Measurements from ENCODE around the gene FAM168A.
"Not testable (repeated sequence)": the region's sequence is repeated elsewhere in the genome, so short reads cannot be mapped to it uniquely, and the experiment has no call there.

The FAM168A gene

DNA sequence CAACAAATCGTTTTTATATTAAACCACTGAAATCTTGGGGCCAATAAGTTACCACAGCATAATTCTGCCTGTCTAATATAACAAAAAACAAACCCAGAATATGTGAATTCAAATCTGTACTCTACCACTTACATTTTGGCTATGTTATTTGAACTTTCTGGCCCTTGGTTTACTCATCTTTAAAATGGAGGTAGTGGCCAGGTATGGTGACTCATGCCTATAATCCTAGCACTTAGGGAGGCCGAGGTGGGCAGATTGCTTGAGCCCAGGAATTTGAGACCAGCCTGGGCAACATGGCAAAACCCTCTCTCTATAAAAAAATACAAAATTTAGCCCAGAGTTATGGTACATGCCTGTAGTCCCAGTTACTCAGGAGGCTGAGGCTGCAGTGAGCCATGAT is 84.2 kb downstream of the FAM168A start:
- no peak for DNase-seq

DNA sequence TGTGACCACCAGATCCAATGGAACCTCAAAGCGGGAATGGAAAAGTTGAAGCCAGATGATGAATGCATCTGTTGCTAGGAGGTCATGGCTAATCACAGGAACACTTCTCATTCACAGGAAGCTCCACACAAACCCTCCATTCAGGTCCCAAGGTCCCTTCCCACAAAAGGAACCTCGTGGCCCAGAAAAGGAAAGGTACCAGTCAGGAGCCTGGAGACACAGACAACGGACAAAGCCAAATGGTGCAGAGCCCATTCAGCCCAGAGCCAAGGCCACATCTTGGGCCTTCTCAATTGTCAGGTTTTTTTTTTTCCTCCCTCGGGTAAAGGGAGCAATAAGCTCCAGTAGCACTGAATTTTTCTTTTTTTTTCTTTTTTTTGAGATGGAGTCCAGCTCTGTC is 87.0 kb downstream of the FAM168A start:
- DNase-seq = no peak

DNA sequence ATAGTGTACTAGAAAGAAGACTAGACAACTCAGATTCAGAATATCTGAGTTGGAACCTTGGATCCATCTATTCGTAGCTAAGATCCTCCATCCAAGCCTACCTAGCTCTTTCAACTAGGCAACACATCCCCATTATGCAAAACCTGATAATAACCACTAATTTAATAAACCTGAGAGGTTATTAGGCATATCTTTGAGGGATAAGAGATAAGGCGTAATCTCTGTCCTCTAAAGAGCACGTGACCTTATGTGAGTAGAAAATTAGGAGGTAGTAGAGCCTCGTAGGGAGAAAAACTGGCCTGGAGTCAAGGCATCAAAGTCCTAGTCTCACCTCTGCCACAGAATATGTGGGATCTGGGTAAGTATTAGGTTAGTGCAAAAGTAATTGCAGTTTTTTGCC is 87.8 kb downstream of the FAM168A start:
- DNase-seq = no peak

DNA sequence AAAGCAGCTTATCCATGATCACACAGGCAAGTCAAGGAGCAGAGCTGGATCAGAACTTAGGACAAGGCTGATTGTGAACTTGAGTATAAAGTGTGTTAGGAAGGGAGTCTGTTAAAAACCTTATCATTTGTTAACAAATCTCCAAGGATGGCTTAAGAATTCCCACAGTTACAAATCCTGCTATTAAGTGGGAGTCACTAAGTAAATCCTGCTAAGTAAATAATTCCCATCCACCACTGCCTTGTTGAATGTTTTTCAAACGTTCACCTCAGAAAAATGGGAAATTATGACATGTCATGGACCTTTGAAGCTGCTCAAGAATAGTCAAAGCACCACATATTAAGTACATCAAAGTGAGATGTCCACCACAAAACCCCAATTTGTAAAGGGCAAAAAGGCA is 88.7 kb downstream of the FAM168A start:
- DNase-seq = no peak

DNA sequence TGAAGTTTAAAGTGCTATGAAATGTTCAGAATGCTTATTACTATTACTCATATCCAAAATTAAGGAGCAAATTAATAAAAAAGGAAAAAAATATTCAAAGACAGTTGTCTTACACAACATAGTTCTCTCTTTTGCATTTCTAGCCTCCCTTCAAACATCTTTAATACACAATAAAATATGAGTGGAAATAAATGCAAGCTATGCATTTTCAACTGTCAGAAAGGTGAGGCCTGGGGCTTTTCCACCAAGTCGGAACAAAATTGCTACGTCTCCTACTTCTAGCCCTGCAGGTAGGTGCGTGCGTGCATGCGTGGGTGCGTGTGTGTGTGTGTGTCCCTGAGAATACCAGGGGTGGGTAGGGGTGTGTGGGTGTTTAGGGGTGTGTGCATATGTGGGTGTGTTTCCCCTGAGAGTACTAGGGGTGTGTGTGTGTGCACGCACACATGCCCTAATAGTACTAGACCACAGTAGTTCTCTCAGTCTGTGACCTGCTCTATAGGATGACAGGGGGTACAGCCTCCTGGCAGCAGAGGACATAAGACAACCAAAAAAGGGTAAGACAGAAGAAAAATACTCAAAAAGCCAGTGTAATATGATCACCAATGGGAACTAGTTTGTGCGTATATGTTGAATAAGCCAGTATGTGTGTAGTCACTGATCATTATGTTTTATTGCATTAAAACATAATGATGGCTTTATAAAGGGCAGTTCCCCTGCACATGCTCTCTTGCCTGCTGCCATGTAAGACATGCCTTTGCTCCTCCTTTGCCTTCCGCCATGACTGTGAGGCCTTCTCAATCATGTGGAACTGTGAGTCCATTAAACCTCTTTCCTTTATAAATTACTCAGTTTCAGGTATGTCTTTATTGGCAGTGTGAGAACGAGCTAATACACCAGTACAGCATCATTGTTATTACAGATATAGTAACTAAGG is 89.4 kb downstream of the FAM168A start:
- no peak for DNase-seq

DNA sequence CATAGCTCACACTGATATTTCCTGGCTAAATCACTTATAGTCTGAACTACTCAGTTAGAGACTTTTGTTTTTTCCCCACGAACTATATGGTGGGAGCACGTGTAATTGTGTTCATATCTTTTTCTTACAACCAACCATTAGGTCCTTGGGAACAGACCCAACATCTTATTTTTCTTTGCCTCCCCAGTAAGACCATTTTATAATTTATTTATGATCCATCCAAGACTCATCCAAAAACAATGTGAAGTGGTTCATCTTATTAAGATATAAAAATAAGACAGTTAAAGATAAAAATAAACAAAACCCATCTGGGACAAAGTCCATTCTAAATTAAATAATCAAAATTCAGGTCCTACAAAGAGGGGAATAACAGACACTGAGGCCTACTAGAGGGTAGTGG is 90.8 kb downstream of the FAM168A start:
- DNase-seq = no peak

DNA sequence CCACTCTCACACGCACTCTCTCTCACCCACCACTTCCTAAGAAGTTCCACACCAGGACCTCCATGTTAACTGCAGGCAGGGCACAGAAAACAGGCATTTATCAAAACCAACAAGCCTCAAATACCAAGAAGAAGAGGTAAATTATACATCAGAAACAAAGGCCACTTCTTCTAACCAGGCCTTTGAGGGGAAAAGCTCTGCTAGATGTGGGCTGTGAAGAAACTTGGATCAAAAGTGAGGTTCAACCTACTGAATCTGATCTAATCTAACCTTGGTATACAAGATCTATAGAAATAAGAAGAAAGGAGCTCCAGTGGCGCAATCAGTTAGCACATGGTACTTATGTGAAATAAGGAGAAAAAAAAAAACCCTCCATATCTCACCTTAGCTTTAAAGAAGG is 91.9 kb downstream of the FAM168A start:
- no peak for DNase-seq

DNA sequence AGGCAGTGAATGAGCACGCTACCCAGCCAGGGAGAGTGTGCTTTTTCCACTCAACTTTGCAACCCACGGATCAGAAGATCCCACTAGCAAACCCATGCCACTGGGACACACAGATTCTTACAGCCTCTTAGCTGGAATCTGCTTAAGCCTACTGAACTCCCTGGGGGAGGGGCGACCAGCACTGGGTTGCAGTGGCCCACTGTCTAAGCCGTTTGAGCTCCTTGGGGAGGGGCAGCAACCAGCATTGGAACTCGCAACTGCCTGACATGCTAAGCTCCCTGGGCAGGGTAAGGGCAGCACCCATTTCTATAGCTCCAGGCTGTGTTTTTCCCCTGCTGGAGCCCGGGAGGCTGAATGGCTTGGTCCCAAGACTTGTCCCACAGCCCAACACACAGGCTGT is 99.6 kb downstream of the FAM168A start:
- no peak for DNase-seq

DNA sequence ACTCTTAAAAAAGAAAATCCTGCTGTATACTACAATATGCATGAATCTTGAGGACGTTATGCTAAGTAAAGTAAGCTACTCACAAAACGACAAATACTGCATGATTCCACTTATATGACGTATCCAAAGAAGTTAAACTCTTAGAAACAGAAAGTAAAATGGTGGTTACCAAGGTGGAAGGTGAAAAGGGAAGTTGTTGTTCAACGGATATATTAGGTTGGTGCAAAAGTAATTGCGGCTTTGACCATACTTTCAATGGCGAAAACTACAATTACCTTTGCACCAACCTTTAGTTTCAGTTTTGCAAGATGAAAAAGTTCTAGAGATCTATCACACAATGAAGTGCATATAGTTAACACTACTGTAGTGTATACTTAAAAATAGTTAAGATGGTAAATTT is 101.8 kb downstream of the FAM168A start:
- DNase-seq = no peak

DNA sequence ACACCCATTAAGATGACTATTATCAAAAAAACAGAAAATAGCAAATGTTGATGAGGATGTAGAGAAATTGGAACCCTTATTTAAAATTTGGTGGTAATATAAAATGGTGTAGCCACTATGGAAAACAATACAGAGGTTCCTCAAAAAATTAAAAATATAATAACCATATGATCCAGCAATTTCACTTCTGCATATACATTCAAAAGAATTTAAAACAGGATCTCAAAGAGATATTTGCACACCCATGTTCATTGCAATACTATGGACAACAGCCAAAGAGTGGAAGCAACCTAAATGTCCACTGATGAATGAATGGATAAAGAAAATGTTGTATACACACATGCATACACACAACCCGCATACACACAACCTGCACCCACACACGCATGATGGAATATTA is 102.2 kb downstream of the FAM168A start:
- no peak for DNase-seq

DNA sequence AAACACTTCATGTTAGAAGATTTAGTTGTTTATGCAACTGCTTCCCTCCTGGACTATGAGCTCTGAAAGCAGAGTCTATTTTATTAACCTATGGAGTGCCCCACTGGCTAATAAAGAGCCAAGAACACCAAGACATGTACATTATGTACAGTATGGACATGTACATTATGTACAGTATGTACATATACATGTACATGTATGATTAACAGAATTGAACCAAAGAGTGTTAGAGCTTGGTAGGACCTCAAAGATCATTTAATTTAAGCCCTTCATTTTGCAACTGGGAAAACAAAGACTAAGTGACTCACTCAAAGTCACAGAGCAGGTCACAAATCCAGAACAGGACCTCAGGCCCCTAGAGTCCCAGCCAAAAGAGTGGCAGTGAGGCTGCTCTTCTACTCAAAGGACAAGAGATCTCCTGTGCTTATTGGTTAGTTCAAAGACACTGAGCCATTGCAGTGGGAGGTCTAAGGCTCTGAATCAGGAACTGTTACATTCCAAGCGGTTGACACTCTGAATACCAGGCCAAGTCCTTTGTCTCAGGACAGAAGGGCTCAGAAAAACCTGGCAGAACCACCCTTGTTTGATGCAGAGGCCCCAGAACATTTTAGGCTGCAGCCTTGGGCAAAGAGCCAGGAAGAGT is 103.8 kb downstream of the FAM168A start:
- DNase-seq = no peak

DNA sequence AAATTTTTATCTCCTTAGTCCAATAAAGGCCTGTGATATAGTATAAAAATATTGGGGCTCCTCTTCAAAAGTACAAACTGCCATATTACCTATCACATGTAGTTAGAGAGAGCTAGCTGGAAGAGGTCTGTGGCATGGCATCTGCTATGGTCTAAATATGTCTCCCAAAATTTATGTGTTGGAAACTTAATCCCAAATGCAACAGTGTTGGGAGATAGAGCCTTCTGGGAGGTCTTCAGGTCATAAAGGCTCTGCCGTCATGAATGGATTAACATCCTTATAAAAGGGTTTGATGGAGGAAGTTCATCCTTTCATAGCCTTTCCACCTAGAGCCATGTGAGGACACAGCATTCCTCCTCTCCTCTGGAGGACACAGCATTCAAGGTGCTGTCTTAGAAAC is 116.3 kb downstream of the FAM168A start:
- DNase-seq = no peak

DNA sequence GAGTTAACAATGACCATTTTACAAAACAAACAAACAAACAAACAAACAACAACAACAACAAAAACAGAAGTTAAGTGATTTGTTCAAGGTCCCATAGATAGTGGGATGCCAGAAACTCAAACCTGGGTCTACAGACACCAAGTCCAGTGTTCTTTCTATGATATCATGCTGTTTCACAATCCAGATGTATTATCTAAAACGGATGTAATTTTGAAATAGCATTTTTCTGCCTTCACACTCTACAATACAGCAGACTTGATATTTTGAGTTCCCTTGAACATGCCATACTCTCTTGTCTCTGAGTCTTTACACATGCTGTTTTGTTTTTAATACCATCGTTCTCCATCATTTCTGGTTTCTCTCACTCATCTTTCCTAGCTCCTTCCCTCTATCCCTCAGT is 117.2 kb downstream of the FAM168A start:
- no peak for DNase-seq

DNA sequence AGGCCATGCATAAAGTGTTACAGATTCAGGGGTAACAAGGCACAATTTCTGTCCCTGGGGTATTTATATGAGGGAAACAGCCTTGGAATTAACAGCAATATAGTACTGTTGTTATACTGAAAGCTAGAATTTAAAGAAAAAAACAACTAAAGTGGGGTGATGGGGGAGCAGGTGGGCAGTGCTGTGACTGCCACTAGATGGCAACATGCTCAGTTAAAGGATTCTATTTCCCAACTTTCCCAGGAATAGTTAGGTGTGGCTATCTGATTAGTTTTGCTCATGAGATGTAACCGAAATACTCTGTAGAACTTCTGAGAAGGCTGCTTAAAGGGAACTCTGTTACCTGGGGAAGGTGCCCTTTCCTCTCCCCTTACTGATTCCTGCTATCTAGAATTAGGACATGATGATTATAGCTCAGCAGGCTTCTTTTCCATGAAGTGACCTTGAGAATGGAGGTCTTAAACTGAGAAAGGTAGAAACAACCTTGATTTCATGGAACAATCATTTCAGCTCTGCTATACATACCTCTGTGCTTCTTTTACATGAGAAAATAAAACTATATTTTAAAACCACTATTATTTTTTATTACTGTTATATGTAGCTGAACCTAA is 119.1 kb downstream of the FAM168A start:
- DNase-seq = no peak

DNA sequence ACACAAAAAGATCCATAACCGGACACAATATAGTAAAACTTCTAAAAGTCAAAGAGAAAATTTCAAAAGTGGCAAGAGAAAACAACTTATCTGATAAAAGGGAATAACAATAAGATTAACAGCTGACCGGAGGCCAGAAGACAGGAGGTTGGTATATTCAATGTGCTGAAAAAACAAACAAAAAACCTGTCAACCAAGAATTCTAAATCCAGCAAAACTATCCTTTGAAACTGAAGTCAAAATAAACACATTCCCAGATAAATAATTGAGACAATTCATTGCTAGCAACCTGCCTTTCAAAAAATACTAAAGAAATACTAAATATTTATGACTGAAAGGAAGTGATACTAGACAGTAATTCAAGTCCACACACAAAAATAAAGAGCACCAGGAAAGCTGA is 120.4 kb downstream of the FAM168A start:
- no peak for DNase-seq

DNA sequence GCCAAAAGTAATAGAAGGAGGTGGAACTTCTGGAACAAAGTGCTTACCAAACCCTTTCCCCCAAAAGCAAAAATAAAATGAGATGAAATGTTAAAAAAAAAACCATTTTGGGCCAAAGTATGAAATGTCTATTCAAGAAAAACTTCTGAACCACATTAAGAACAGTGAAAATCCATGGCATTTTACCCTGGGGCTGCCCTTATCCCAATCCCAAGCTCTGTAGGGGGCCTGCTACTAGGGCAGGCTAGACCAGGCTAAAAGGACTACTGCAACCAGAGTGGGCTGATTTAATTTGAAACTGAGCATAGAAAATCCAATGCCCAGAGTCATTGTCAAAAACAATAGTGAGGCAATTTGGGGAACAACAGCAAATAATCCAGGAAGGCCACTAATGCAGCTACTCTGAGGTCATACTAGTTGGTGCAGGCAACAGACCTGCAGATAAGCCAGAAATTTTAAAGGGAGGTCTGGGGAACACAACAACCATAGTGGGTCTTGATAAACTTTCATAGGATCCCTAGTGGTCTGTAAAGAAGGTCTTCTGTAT is 122.3 kb downstream of the FAM168A start:
- DNase-seq = no peak

DNA sequence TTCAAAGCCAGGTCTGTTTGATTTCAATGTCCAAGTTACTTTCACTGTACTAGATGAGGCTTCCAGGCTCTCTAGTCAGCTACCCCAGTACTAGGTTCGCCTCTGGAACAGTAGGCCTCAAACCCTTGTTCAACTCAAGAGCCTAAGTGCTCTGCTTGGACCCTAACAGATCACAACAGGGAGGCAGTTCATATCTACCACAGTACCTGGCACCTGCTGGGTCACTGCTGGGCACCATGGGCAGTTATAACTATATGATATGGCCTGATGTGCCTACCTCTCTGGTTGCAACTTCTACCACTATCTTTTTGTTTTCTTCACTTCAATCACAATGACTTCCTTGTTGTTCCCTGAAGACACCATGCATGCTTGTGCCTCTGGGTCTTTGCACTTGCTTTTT is 124.7 kb downstream of the FAM168A start:
- DNase-seq = no peak

DNA sequence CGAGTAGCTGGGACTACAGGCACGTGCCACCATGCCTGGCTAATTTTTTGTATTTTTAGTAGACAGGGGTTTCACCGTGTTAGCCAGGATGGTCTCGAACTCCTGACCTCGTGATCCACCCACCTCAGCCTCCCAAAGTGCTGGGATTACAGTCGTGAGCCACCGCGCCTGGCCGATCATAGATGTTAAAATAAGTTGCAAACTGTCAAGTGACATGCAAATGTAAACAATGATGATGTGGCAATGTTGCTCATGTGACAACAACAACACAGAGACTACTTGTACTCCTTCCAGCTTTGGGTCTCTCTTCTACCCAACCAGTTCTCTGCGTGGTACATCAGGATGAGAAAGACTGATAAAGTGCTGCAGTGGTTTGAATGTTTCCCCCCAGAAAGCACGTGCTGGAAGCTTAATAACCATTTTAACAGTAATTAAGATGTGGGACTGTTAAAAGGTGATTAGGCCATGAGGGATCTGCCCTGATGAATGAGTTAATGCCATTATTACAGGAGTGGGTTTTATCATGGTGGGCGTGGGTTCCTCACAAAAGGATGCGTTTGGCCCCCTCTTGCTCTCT is 127.8 kb downstream of the FAM168A start:
- not testable (repeated sequence) for DNase-seq

DNA sequence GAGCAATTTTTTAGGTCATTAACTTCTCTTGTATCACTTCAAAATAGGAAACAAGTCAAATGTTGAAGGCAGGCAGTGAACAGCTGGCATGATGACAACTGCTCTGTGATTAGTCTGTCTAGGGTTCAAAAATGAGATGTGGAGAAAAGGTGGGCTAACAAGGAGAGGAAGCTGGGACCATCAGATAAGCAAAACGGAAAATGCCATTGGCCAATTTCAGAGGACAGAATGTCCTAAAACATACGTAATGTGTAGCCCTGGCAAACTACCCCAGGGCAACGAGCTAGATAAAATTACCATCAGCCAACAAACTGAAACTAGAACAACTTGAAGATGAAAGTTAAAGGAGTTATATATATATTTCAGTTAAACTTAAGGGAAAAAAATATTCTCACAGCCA is 128.5 kb downstream of the FAM168A start:
- no peak for DNase-seq

DNA sequence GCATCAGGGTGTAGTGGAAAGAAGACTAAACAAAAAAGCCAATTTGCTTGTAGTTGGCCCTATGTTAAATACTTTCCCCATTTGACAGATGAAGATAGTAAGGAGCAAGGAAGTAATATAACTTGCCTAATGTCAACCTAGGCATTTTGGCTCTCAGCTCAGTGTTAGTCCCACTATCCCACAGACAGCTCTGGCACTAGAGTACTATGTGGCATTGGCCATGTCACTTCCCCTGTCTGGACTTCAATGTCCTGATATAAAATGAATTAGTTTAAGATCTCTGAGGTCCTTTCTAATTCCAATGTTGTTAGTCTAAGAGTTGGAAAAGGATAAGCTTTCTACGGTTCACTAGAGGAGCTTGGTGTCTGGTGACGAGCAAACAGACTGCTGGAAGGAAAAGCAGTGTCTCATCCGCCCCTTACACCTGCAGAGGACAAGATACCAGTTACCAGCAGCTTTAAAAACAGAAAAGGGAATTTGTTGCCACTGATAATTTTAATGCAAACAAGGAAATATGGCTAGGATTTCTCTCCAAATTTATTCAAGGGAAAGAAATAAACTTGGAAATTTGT is 129.2 kb downstream of the FAM168A start:
- DNase-seq = no peak

DNA sequence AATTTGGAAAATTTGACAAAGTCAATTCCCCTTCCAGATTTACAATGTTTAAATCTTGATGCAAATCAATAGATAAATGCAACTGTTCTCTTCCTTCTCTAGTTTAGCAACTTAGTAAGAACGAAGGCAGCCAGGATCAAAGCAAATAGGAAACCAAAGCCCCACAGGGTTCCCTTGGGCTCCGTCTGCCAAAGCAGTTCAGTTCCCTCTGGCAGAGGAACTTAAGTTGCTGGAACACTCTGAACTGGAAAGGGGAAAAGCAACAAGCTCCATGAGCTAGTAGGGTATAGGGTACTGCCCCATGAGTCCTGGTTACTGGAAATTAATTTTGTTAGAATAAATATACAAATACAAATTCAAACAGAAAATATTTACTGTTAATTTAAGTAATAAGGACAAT is 130.4 kb downstream of the FAM168A start:
- no peak for DNase-seq

DNA sequence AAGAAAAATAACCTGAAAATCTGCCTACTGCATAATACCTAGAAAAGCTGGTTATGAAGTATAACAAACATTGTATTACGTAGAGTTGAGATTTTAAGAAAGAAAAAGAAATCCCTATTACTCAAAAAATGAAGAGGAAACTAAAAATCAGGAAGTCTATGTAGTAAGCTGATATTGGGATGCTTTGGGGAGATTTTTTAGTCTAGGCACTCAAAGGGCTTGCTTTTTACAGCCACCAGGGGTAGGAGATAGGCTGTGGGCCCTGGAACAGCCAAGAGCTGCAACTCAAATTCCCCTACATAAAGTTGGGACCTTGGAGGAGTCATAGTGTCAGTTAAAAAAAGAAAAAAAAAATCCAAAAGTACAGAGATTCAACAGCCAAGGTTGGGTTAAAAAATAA is 131.3 kb downstream of the FAM168A start:
- no peak for DNase-seq

DNA sequence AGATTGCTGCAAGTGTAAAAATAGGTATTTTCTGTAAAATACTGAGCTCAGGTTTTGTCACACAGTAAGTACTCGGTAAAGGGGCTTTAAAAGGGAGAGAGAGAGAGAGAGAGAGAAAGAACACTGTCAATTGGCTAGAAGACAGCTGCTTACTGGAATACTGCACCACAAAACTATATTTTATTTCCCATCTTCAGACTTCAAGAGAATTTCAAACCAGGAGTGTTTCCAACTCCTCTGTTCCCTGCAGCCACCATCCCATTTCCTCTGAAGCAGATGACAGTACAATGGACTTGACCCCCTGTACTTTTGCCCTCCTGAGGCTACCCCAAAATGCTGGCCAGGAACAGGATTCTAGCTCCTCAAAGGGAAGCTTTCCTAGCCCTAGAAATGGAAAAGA is 132.0 kb downstream of the FAM168A start:
- DNase-seq = no peak

Data from activated T-cell treated with anti-CD3 and anti-CD28 coated beads for 4 hours (primary cell).